HEK293 (cell line): ENCODE data around the gene LRRC8E.

Source experiments
- CTCF ChIP-seq: fragments of 450-650 bp; formaldehyde crosslinking; IDR thresholded peaks from 2 replicates; pipeline ENCODE4 v1.5.1; 2016; ENCODE audit warnings: missing biosample characterization, missing genetic modification characterization
- SP2 ChIP-seq: fragments of 450-650 bp; formaldehyde crosslinking; IDR thresholded peaks from 2 replicates; pipeline ENCODE4 v1.5.1; 2016; ENCODE audit warnings: missing biosample characterization, missing genetic modification characterization
- ZNF280D ChIP-seq: fragments of 450-650 bp; formaldehyde crosslinking; IDR thresholded peaks from 2 replicates; pipeline ENCODE4 v1.5.1; 2016; ENCODE audit warnings: missing biosample characterization, missing genetic modification characterization
- ZNF501 ChIP-seq: fragments of 450-650 bp; formaldehyde crosslinking; IDR thresholded peaks from 2 replicates; pipeline ENCODE4 v1.5.1; 2016; ENCODE audit warnings: missing biosample characterization, missing genetic modification characterization

- TF ChIP-seq ZNF280D (tag by site-specific recombination) (no peak), ZNF501 (no peak), CTCF (no peak), SP2 (tag by site-specific recombination) (no peak)
Observed at GRCh38 chr19:7846155-7846646, 42.1 kb upstream of the LRRC8E start.
